SH-SY5Y (cell line): ENCODE results near the gene DEPDC1B.

Experiments
- GATA2 ChIP-seq: IDR thresholded peaks from 2 replicates; pipeline ENCODE4 v1.6.1; 2011; ENCODE audit warnings: mild to moderate bottlenecking, low read depth, low read length
- GATA3 ChIP-seq: IDR thresholded peaks from 2 replicates; pipeline ENCODE4 v1.6.1; 2011; ENCODE audit warnings: low read depth, mild to moderate bottlenecking, low read length, moderate library complexity

DNA sequence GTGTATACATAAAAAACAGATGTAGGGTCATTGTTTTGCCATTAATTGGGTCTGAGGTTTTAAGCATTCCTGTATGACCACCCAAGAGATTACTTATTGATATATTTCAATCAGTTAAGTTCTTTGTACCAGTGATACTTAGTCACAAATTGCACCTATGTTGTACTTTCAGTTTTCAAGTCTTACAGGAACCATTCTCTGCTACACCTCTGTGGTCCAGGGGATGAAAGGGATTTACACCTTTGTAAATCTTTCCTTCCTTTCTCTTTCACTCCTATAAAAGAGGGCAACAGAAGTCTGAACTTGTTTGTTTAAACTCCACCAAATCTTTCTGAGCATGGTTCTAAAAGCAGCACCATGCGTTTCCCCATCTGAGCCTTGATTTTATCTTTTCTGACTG, 86.1 kb downstream of the DEPDC1B start:
- no peak for TF ChIP-seq GATA3
- no peak for TF ChIP-seq GATA2
